Tibial artery (tissue), 4 donors: ENCODE measurements around the gene KRCC1.

Experiments
- DNase-seq, 2 donors: peaks; one replicate each; pipeline ENCODE4 v3.0.0-alpha.2; 2019
- H3K27ac ChIP-seq, 2 donors: fragments of 200-600 bp; sonication (generic) in 1 of 2; 1 replicate in 1 of 2; 2 replicates in 1 of 2; pipeline ENCODE4 v1.5.1; 2018 to 2019; ENCODE audit warnings: mild to moderate bottlenecking in 1 of 2
- H3K27me3 ChIP-seq, 2 donors: fragments of 200-600 bp; sonication (generic) in 1 of 2; one replicate each; pipeline versions ENCODE4 v1.5.1 to v1.6.0; 2016 to 2019
- H3K36me3 ChIP-seq, 3 donors: fragments of 200-600 bp; sonication (generic) in 2 of 3; one replicate each; pipeline ENCODE4 v1.5.1; 2016 to 2019; ENCODE audit warnings: mild to moderate bottlenecking in 2 of 3
- H3K4me1 ChIP-seq, 4 donors: fragments of 200-600 bp; sonication (generic) in 2 of 4; 1 replicate in 3 of 4; 2 replicates in 1 of 4; pipeline ENCODE4 v1.5.1; 2016 to 2019
- H3K4me3 ChIP-seq, 2 donors: fragments of 200-600 bp; sonication (generic) in 1 of 2; 1 replicate in 1 of 2; 2 replicates in 1 of 2; pipeline ENCODE4 v1.5.1; 2018 to 2019; ENCODE audit warnings: mild to moderate bottlenecking in 2 of 2
- H3K9me3 ChIP-seq, 3 donors: fragments of 200-600 bp; sonication (generic) in 1 of 3; one replicate each; pipeline ENCODE4 v1.5.1; 2016 to 2019
- intact Hi-C: fragments of 100-400 bp; cut with DNase I; formaldehyde crosslinking; loops from one replicate; pipeline ENCODE4 v1.15.0; 2023; ENCODE audit warnings: low total_unique reads
- TF ChIP-seq, protein P1 (sequence below), 2 experiments: fragments of 200-600 bp in 1 of 2; fragments of 450-650 bp in 1 of 2; IDR thresholded peaks; one replicate each; pipeline ENCODE4 v1.5.1; 2017 to 2019; ENCODE audit warnings: antibody characterized with exemption in 2 of 2, mild to moderate bottlenecking in 1 of 2, moderate library complexity in 1 of 2

The KRCC1 gene

DNA sequence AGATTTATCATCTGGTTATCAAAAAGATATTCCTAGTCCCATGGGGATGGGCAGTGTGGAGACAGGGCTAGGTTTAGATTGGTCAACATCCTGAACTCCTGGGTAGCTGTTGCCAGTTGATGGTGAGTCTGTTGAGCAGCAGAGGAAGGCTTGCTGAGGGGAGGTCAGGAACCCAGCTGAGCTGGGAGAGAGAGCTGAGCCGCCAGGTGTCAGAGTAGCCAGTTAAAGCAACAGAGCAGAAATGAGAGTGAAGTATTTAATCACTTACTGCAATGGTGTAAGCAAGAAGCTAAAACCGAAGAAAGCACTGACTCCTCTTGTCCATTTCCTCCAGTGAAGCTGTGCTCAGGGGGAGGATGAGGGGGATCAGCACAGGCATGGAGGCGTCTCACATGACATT is 41.6 kb upstream of the KRCC1 start:
- intact Hi-C loops = no loop called here
- TF ChIP-seq, protein P1, sequence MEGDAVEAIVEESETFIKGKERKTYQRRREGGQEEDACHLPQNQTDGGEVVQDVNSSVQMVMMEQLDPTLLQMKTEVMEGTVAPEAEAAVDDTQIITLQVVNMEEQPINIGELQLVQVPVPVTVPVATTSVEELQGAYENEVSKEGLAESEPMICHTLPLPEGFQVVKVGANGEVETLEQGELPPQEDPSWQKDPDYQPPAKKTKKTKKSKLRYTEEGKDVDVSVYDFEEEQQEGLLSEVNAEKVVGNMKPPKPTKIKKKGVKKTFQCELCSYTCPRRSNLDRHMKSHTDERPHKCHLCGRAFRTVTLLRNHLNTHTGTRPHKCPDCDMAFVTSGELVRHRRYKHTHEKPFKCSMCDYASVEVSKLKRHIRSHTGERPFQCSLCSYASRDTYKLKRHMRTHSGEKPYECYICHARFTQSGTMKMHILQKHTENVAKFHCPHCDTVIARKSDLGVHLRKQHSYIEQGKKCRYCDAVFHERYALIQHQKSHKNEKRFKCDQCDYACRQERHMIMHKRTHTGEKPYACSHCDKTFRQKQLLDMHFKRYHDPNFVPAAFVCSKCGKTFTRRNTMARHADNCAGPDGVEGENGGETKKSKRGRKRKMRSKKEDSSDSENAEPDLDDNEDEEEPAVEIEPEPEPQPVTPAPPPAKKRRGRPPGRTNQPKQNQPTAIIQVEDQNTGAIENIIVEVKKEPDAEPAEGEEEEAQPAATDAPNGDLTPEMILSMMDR (IDR thresholded peaks at IDR 0.05) = no peak
- no peaks in the 10 kb centered on the region for H3K27me3 ChIP-seq
- H3K27ac ChIP-seq = no peak overlapping the region
- DNase-seq = no peak
- no peaks in the 10 kb centered on the region for H3K4me1 ChIP-seq
- H3K4me3 ChIP-seq = no peak overlapping the region
- no peaks in the 10 kb centered on the region for H3K36me3 ChIP-seq
- no peaks in the 10 kb centered on the region for H3K9me3 ChIP-seq

DNA sequence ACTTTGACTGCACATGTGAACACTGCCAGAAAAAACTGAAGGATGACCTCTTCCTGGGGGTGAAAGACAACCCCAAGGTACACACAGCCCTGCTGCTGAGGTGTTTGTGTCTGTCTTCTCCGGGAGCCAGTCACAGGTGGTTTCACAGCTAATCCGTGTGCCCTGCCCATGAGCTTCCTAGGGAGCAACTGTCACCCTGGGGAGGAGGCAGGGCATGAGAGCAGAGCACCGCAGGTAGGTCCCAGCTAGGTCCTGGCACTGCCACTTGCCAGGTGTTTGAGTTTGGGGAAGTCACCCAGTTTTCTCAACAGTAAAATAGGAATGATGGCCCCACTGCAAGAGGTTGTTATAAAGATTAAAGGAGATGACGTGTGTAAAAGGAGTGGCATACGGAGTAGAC is 41.1 kb upstream of the KRCC1 start:
- H3K27ac ChIP-seq = no peak overlapping the region
- no peak overlapping the region for H3K4me3 ChIP-seq
- no peaks in the 10 kb centered on the region for H3K4me1 ChIP-seq
- intact Hi-C loops = no loop called here
- TF ChIP-seq, protein P1 (IDR thresholded peaks at IDR 0.05) = no peak
- H3K36me3 ChIP-seq = no peaks in the 10 kb centered on the region
- no peaks in the 10 kb centered on the region for H3K9me3 ChIP-seq
- H3K27me3 ChIP-seq = no peaks in the 10 kb centered on the region
- no peak for DNase-seq

DNA sequence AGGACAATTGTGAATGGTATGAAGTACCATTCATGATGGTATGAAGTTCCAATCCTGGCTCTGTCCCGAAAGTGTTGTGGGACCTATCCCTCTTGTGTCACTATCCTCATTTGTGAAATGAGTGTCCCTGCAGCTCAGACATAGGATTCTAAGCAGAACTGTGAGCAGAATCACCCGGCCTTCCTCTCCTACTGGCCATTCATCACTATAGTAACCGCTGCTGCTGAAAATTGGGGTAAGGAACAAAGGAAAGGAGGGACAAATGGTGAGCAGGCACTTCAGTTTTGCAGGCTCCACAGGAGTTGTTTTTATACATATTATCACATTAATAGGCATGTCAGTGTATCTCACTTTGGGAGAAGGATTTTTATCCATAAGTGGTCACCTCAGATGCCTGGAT is 39.4 kb upstream of the KRCC1 start:
- H3K4me3 ChIP-seq = no peak overlapping the region
- H3K36me3 ChIP-seq = no peaks in the 10 kb centered on the region
- TF ChIP-seq, protein P1 (IDR thresholded peaks at IDR 0.05) = no peak
- intact Hi-C loops = no loop called here
- no peaks in the 10 kb centered on the region for H3K27me3 ChIP-seq
- DNase-seq = no peak
- no peak overlapping the region for H3K27ac ChIP-seq
- no peaks in the 10 kb centered on the region for H3K4me1 ChIP-seq
- H3K9me3 ChIP-seq = no peaks in the 10 kb centered on the region

DNA sequence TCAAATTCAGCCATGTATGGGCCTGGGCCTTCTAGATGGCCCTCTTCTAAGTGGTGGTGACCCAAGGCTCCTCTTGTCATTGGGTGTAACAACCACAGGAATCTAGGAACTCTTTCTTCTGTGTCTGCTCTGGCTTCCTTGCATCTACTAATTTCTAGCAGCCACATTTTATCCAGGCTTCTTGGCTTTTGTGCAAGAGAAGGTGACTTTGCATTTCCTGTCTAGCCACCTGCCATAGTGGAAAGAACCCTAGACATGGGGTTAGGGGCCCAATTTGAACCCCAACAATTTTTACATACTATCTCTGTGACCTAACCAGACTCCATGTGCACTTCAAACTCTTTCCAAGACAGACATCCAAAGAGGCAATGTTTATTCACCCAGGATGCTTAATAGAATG is 37.2 kb upstream of the KRCC1 start:
- Histone ChIP-seq H3K27me3 (no peaks in the 10 kb centered on the region), H3K4me1 (no peaks in the 10 kb centered on the region), H3K9me3 (no peaks in the 10 kb centered on the region), H3K36me3 (no peaks in the 10 kb centered on the region), H3K27ac (no peak overlapping the region), H3K4me3 (no peak overlapping the region)
- intact Hi-C loops = no loop called here
- TF ChIP-seq, protein P1 (IDR thresholded peaks at IDR 0.05) = no peak
- no peak for DNase-seq

DNA sequence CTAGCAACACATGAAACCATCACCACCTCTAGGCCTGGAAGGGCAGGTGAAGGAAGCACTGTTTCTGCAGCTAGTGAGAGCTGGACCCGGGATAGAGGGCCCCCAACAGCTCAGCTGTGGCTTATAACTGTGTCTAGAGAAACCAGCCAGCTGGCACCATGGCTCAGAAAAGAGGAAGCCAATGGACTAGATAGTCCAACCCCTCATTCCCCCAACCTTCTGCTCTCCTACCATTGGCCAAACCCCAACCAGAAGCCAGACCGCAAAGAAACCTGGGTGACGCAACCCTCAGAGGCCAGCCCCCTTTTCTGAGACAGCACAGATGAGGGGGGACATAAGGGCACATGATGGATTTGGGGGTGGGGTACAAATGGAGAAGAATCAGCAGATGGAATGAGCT is 36.4 kb upstream of the KRCC1 start:
- TF ChIP-seq, protein P1 (IDR thresholded peaks at IDR 0.05) = no peak
- Histone ChIP-seq H3K4me1 (no peaks in the 10 kb centered on the region), H3K36me3 (no peaks in the 10 kb centered on the region), H3K27me3 (no peaks in the 10 kb centered on the region), H3K9me3 (no peaks in the 10 kb centered on the region), H3K4me3 (no peak overlapping the region), H3K27ac (no peak overlapping the region)
- no peak for DNase-seq
- intact Hi-C loops = no loop called here
